Activated T-helper 17 cell treated with anti-CD3 and anti-CD28 coated beads, Interleukin-2, amount 50 U/mL, for 72 hours (primary cell): Measurements from ENCODE around the gene MRTO4. TPM values are rescaled to one million over a fixed set of nuclear protein-coding genes. Genes with fewer than 3 reads are reported as not detected.

Experiments used
- ATAC-seq: fragments of 150-1000 bp; cut with Tn5 transposase; replicated peaks from 2 replicates; pipeline ENCODE4 v1.10.0; 2021; ENCODE audit warnings: mild to moderate bottlenecking, moderate library complexity
- H3K27ac Mint-ChIP-seq: one replicate; pipeline ENCODE4 v1.8.0; 2022; ENCODE audit warnings: mixed read lengths
- H3K27me3 Mint-ChIP-seq: one replicate; pipeline ENCODE4 v1.8.0; 2022; ENCODE audit warnings: mixed read lengths
- H3K36me3 Mint-ChIP-seq: one replicate; pipeline ENCODE4 v1.8.0; 2022; ENCODE audit warnings: low read depth, mild to moderate bottlenecking, mixed read lengths
- H3K4me1 Mint-ChIP-seq: one replicate; pipeline ENCODE4 v1.8.0; 2022; ENCODE audit warnings: mixed read lengths
- H3K4me3 Mint-ChIP-seq: one replicate; pipeline ENCODE4 v1.8.0; 2022; ENCODE audit warnings: mild to moderate bottlenecking, mixed read lengths
- H3K9me3 Mint-ChIP-seq: one replicate; pipeline ENCODE4 v1.8.0; 2022; ENCODE audit warnings: mixed read lengths
- total RNA-seq, 2 donors: library from RNA; stranded (reverse); gene quantifications; one replicate each; pipeline ENCODE4 v1.2.3, GENCODE V29; 2022

The MRTO4 gene
- total RNA-seq, 2 donors from 2014 or later, result 59.3 to 113 TPM

- peaks cover 62% of the 10 kb centered on the region for H3K36me3 Mint-ChIP-seq
- no peak overlapping the region for H3K27ac Mint-ChIP-seq
- no peak overlapping the region for H3K4me3 Mint-ChIP-seq
- H3K27me3 Mint-ChIP-seq, result no peaks in the 10 kb centered on the region
- H3K9me3 Mint-ChIP-seq, result no peaks in the 10 kb centered on the region
- peaks cover 13% of the 10 kb centered on the region for H3K4me1 Mint-ChIP-seq
- ATAC-seq, result no peak
Measured at GRCh38 chr1:19306941-19307340, 55.3 kb downstream of the MRTO4 start.

GRCh38 chr1:19307794-19308508 lies 56.3 kb downstream of the MRTO4 start:
- H3K27me3 Mint-ChIP-seq, result no peaks in the 10 kb centered on the region
- H3K4me3 Mint-ChIP-seq, result no peak overlapping the region
- no peak for ATAC-seq
- H3K4me1 Mint-ChIP-seq, result peaks cover 14% of the 10 kb centered on the region
- peaks cover 58% of the 10 kb centered on the region for H3K36me3 Mint-ChIP-seq
- no peak overlapping the region for H3K27ac Mint-ChIP-seq
- no peaks in the 10 kb centered on the region for H3K9me3 Mint-ChIP-seq

GRCh38 chr1:19308509-19308907 lies 56.9 kb downstream of the MRTO4 start:
- H3K27me3 Mint-ChIP-seq, result no peaks in the 10 kb centered on the region
- no peak overlapping the region for H3K4me3 Mint-ChIP-seq
- ATAC-seq, result no peak
- no peaks in the 10 kb centered on the region for H3K9me3 Mint-ChIP-seq
- peaks cover 20% of the 10 kb centered on the region for H3K4me1 Mint-ChIP-seq
- no peak overlapping the region for H3K27ac Mint-ChIP-seq
- H3K36me3 Mint-ChIP-seq, result peaks cover 53% of the 10 kb centered on the region

GRCh38 chr1:19309123-19309813 lies 57.7 kb downstream of the MRTO4 start:
- Mint-ChIP-seq H3K9me3 (no peaks in the 10 kb centered on the region), H3K4me3 (no peak overlapping the region), H3K27me3 (no peaks in the 10 kb centered on the region), H3K27ac (no peak overlapping the region), H3K36me3 (peaks cover 47% of the 10 kb centered on the region), H3K4me1 (peaks cover 22% of the 10 kb centered on the region)
- ATAC-seq, result no peak

Other genes with a start within 250 kb of the MRTO4 start
- gene UBR4, start 41.5 kb upstream of the MRTO4 start, total RNA-seq, result 100 to 1,000 TPM; 145 to 195 TPM
- 10 to 100 TPM; 41.1 to 51.9 TPM for gene EMC1, start 281 bp upstream of the MRTO4 start, total RNA-seq
- 1 to 10 TPM in 1 of 2 donors, under 1 TPM in 1; 0.71 to 1.6 TPM for gene AKR7A3, start 37.0 kb downstream of the MRTO4 start, total RNA-seq
- gene AKR7A2, start 60.3 kb downstream of the MRTO4 start, total RNA-seq, result 10 to 100 TPM; 37.1 to 61.4 TPM
- 1 to 10 TPM; 5.7 to 8.9 TPM for gene SLC66A1, start 60.5 kb downstream of the MRTO4 start, total RNA-seq
- 100 to 1,000 TPM; 291 to 399 TPM for gene CAPZB, start 233.7 kb downstream of the MRTO4 start, total RNA-seq